ENCODE data around the gene VAV3. TPM values are rescaled to one million over a fixed set of nuclear protein-coding genes. Genes with fewer than 3 reads are reported as not detected.

The VAV3 gene
- total and polyA plus RNA-seq, 2 donors (not counting 1 experiment from before 2014, with no cell fraction given), result not detected

DNA sequence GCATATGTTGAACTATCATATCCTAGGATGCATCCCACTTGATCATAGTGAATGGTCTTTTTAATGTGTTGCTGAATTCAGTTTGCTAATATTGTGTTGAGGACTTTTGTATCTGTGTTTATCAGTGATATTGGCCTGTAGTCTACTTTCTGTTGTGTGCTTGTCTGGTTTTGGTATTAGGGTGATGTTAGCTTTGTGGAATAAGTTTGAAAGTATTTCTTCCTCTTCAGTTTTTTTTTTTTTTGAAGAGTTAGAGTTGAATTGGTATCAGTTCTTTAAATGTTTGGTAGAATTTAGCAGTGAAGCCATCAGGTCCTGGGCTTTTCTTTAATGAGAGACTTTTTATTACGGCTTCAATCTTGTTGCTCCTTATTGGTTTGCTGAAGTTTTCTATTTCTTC, 162.3 kb downstream of the VAV3 start:
- H3K4me3 ChIP-seq (replicated peaks in 1 of 4; ENCODE audit: control extremely low read depth in 1 of 4, insufficient read depth in 1 of 4, low read depth in 3 of 4, low read length in 4 of 4), result no peak overlapping the region
- H3K4me2 ChIP-seq (ENCODE audit: extremely low read depth, insufficient read depth, low read length), result no peak overlapping the region
- H3K27me3 ChIP-seq (ENCODE audit: control insufficient read depth, insufficient read depth, low read length), result no peaks in the 10 kb centered on the region
- DNase-seq (ENCODE audit: low read depth in 2 of 2), result no peak
- H3K9me3 ChIP-seq (ENCODE audit: control insufficient read depth, insufficient read depth, low read depth, low read length), result no peaks in the 10 kb centered on the region
- no peaks in the 10 kb centered on the region for H3K36me3 ChIP-seq (ENCODE audit: control insufficient read depth, insufficient read depth, low read length)
- no peak for TF ChIP-seq EZH2 (IDR thresholded peaks at IDR 0.05; ENCODE audit: low read length, missing control alignments)
- TF ChIP-seq, protein P1, sequence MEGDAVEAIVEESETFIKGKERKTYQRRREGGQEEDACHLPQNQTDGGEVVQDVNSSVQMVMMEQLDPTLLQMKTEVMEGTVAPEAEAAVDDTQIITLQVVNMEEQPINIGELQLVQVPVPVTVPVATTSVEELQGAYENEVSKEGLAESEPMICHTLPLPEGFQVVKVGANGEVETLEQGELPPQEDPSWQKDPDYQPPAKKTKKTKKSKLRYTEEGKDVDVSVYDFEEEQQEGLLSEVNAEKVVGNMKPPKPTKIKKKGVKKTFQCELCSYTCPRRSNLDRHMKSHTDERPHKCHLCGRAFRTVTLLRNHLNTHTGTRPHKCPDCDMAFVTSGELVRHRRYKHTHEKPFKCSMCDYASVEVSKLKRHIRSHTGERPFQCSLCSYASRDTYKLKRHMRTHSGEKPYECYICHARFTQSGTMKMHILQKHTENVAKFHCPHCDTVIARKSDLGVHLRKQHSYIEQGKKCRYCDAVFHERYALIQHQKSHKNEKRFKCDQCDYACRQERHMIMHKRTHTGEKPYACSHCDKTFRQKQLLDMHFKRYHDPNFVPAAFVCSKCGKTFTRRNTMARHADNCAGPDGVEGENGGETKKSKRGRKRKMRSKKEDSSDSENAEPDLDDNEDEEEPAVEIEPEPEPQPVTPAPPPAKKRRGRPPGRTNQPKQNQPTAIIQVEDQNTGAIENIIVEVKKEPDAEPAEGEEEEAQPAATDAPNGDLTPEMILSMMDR (conservative IDR thresholded peaks at IDR 0.05 in 1 of 2, IDR thresholded peaks at IDR 0.05 in 1 of 2; ENCODE audit: low read depth in 1 of 2, low read length in 2 of 2), result no peak
- no peaks in the 10 kb centered on the region for H3K79me2 ChIP-seq (ENCODE audit: control insufficient read depth, insufficient read depth, low read length)
- H3K4me1 ChIP-seq (ENCODE audit: control insufficient read depth, extremely low read depth, insufficient read depth, low read length), result no peaks in the 10 kb centered on the region
- H4K20me1 ChIP-seq (ENCODE audit: control insufficient read depth, extremely low read depth, insufficient read depth, low read length), result no peaks in the 10 kb centered on the region
- no peak overlapping the region for H2AFZ ChIP-seq (ENCODE audit: low read length)
- H3K9ac ChIP-seq (ENCODE audit: insufficient read depth, low read length), result no peak overlapping the region
- no peak overlapping the region for H3K27ac ChIP-seq (ENCODE audit: insufficient read depth, low read length)

DNA sequence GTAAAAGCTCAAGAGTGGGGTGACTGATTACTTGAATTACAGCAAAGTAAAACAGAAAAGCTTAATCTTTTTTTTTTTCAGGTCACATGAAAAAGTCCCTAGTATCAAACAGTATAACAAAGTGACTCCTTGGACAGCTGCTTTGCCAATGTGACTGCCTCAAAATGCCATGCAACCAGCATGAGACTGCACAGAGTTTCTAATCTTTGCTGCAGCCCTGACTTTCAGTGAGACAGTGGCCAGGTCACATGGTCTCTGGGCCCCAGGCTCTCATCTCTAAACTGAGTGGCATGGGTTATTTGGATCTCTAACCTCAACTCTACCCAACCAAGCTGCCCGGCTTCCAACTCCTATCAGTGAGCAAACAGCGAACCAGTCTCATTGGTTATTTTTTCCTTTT, 169.0 kb downstream of the VAV3 start:
- no peak for DNase-seq (ENCODE audit: low read depth in 2 of 2)

DNA sequence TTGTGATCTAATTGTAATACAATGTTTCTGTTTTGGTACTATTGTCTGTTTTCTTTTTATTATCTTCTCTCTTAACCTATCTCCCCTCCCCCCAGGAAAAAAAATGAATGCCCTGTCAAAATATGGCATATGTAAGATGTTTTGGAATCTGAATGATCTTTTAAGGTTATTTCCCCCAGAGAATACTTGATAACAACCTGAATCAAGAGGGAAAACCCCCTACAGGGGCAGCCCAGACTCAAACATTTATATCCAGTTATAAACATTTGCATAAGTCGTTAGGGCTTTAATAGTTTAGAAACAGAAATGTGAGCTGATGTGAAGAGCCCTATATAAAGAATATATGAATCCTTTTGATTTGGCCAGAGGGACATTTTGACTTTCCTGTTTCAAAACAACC, 169.5 kb downstream of the VAV3 start:
- Histone ChIP-seq H3K79me2 (ENCODE audit: control insufficient read depth, insufficient read depth, low read length) (no peaks in the 10 kb centered on the region), H3K4me3 (replicated peaks in 1 of 4; ENCODE audit: control extremely low read depth in 1 of 4, insufficient read depth in 1 of 4, low read depth in 3 of 4, low read length in 4 of 4) (no peak overlapping the region), H3K27me3 (ENCODE audit: control insufficient read depth, insufficient read depth, low read length) (no peaks in the 10 kb centered on the region), H3K9ac (ENCODE audit: insufficient read depth, low read length) (no peak overlapping the region), H3K4me2 (ENCODE audit: extremely low read depth, insufficient read depth, low read length) (no peak overlapping the region), H3K27ac (ENCODE audit: insufficient read depth, low read length) (no peak overlapping the region), H4K20me1 (ENCODE audit: control insufficient read depth, extremely low read depth, insufficient read depth, low read length) (no peaks in the 10 kb centered on the region), H3K9me3 (ENCODE audit: control insufficient read depth, insufficient read depth, low read depth, low read length) (no peaks in the 10 kb centered on the region), H2AFZ (ENCODE audit: low read length) (no peak overlapping the region), H3K36me3 (ENCODE audit: control insufficient read depth, insufficient read depth, low read length) (no peaks in the 10 kb centered on the region), H3K4me1 (ENCODE audit: control insufficient read depth, extremely low read depth, insufficient read depth, low read length) (no peaks in the 10 kb centered on the region)
- DNase-seq (ENCODE audit: low read depth in 2 of 2), result no peak
- TF ChIP-seq EZH2 (IDR thresholded peaks at IDR 0.05; ENCODE audit: low read length, missing control alignments), result no peak
- TF ChIP-seq, protein P1 (conservative IDR thresholded peaks at IDR 0.05 in 1 of 2, IDR thresholded peaks at IDR 0.05 in 1 of 2; ENCODE audit: low read depth in 1 of 2, low read length in 2 of 2), result no peak

More for the DNA sequence above, 169.0 kb downstream of the VAV3 start:
- H3K36me3 ChIP-seq (ENCODE audit: control insufficient read depth, insufficient read depth, low read length), result no peaks in the 10 kb centered on the region
- no peak overlapping the region for H3K9ac ChIP-seq (ENCODE audit: insufficient read depth, low read length)
- H3K4me2 ChIP-seq (ENCODE audit: extremely low read depth, insufficient read depth, low read length), result no peak overlapping the region
- H3K27me3 ChIP-seq (ENCODE audit: control insufficient read depth, insufficient read depth, low read length), result no peaks in the 10 kb centered on the region
- H3K4me1 ChIP-seq (ENCODE audit: control insufficient read depth, extremely low read depth, insufficient read depth, low read length), result no peaks in the 10 kb centered on the region
- no peaks in the 10 kb centered on the region for H3K9me3 ChIP-seq (ENCODE audit: control insufficient read depth, insufficient read depth, low read depth, low read length)
- no peak overlapping the region for H2AFZ ChIP-seq (ENCODE audit: low read length)
- no peaks in the 10 kb centered on the region for H3K79me2 ChIP-seq (ENCODE audit: control insufficient read depth, insufficient read depth, low read length)
- TF ChIP-seq EZH2 (IDR thresholded peaks at IDR 0.05; ENCODE audit: low read length, missing control alignments), result no peak
- TF ChIP-seq, protein P1 (conservative IDR thresholded peaks at IDR 0.05 in 1 of 2, IDR thresholded peaks at IDR 0.05 in 1 of 2; ENCODE audit: low read depth in 1 of 2, low read length in 2 of 2), result no peak
- no peaks in the 10 kb centered on the region for H4K20me1 ChIP-seq (ENCODE audit: control insufficient read depth, extremely low read depth, insufficient read depth, low read length)
- H3K4me3 ChIP-seq (replicated peaks in 1 of 4; ENCODE audit: control extremely low read depth in 1 of 4, insufficient read depth in 1 of 4, low read depth in 3 of 4, low read length in 4 of 4), result no peak overlapping the region
- H3K27ac ChIP-seq (ENCODE audit: insufficient read depth, low read length), result no peak overlapping the region

All from fibroblast of lung (primary cell).